Prostate gland (tissue), 2 donors: ENCODE data around the gene DDX52.

Source experiments
- CTCF ChIP-seq, 4 experiments: fragments of 200-600 bp in 2 of 4; fragments of 450-650 bp in 2 of 4; sonication (generic) in 2 of 4; IDR thresholded peaks; 1 replicate in 3 of 4; 2 replicates in 1 of 4; pipeline ENCODE4 v1.5.1; 2016 to 2019; ENCODE audit warnings: antibody characterized with exemption in 4 of 4, mild to moderate bottlenecking in 2 of 4, moderate library complexity in 2 of 4
- POLR2A ChIP-seq: fragments of 450-650 bp; IDR thresholded peaks from one replicate; pipeline ENCODE4 v1.6.1; 2016; ENCODE audit warnings: antibody characterized with exemption, mild to moderate bottlenecking
- POLR2AphosphoS5 ChIP-seq: sonication (generic); formaldehyde crosslinking; IDR thresholded peaks from one replicate; pipeline ENCODE4 v1.6.1; 2017; ENCODE audit warnings: antibody characterized with exemption

GRCh38 chr17:37674511-37674910, 31.3 kb upstream of the DDX52 start:
- TF ChIP-seq CTCF (IDR thresholded peaks at IDR 0.05) (no peak), POLR2A (no peak), POLR2AphosphoS5 (no peak)
